Psoas muscle (tissue), 8 donors: Measurements from ENCODE around the gene MAMSTR. TPM values are rescaled to one million over a fixed set of nuclear protein-coding genes. Genes with fewer than 3 reads are reported as not detected.
"Not testable (repeated sequence)": the region's sequence is repeated elsewhere in the genome, so short reads cannot be mapped to it uniquely, and the experiment has no call there.

ENCODE experiments used
- ATAC-seq, 4 donors: fragments of 200-7000 bp; cut with Tn5 transposase; one replicate each; pipeline ENCODE4 v1.9.1; 2020; ENCODE audit warnings: moderate library complexity in 3 of 4, mild to moderate bottlenecking in 2 of 4
- DNase-seq, 2 donors: peaks; one replicate each; pipeline ENCODE4 v3.0.0-alpha.2; 2020
- H3K27ac ChIP-seq: fragments of 200-600 bp; one replicate; pipeline ENCODE4 v1.8.0; 2022
- H3K27me3 ChIP-seq, 3 donors: fragments of 200-600 bp in 1 of 3; one replicate each; pipeline versions ENCODE4 v1.6.1 to v1.8.0; 2013 to 2022; ENCODE audit warnings: low read length in 2 of 3, mild to moderate bottlenecking in 2 of 3, moderate library complexity in 1 of 3; ENCODE audit not compliant: insufficient read depth in 3 of 3
- H3K36me3 ChIP-seq, 2 donors: fragments of 200-600 bp in 1 of 2; one replicate each; pipeline versions ENCODE4 v1.6.1 to v1.8.0; 2013 to 2022; ENCODE audit warnings: low read depth in 1 of 2, mild to moderate bottlenecking in 1 of 2, moderate library complexity in 1 of 2; ENCODE audit not compliant: insufficient read depth in 1 of 2
- H3K4me1 ChIP-seq: fragments of 200-600 bp; one replicate; pipeline ENCODE4 v1.8.0; 2022
- H3K4me3 ChIP-seq: fragments of 200-600 bp; one replicate; pipeline ENCODE4 v1.8.0; 2022; ENCODE audit warnings: mild to moderate bottlenecking
- H3K9me3 ChIP-seq: fragments of 200-600 bp; one replicate; pipeline ENCODE4 v1.8.0; 2022
- CTCF ChIP-seq: fragments of 200-600 bp; IDR thresholded peaks from one replicate; pipeline ENCODE4 v1.8.0; 2022; ENCODE audit warnings: antibody characterized with exemption
- WGBS, 3 donors: extraction: QIAGEN DNeasy Blood & Tissue Kit; methylation state at CpG; one replicate each; pipeline versions ENCODE4 v1.1.6 to v1.1.7; 2013; 5-methylcytosine and 5-hydroxymethylcytosine counted together
- intact Hi-C, 2 donors: fragments of 100-400 bp; cut with DNase I; formaldehyde crosslinking; loops; one replicate each; pipeline versions ENCODE4 v1.11.0 to v1.14.2; 2022
- polyA plus RNA-seq, 3 donors: library from polyadenylated mRNA; stranded (reverse); fragments of 200-250 nt; gene quantifications; one replicate each; pipeline ENCODE4 v1.2.3, GENCODE V29; 2013
- total RNA-seq, 4 donors: library from RNA; stranded (reverse); fragmentation: NEBNext Ultra II Directional in 2 of 4; extraction: Animal tissue kit (Norgen Biotek cat#: 25700) in 2 of 4; gene quantifications; one replicate each; pipeline versions ENCODE4 v1.2.1 to v1.2.4, GENCODE V29; 2021 to 2023
- donor health status: healthy with polysubstance abuse.
- donor health status: DM: no; HTN: no; CAD: no; lungs with moderate emphysema.
- donor health status: Bipolar disorder and iron deficiency.
- donor health status: healthy.
- donor health status: DM: yes; HTN: yes; CAD: no.
- donor health status: DM: no; HTN: no; CAD: no.
- donor health status: DM: no; HTN: no; CAD: no.
- donor health status: DM: yes; HTN: yes; CAD: no.

MAMSTR gene
- total and polyA plus RNA-seq, 7 donors: 3.1 to 50.9 (median 10.5) TPM

DNA sequence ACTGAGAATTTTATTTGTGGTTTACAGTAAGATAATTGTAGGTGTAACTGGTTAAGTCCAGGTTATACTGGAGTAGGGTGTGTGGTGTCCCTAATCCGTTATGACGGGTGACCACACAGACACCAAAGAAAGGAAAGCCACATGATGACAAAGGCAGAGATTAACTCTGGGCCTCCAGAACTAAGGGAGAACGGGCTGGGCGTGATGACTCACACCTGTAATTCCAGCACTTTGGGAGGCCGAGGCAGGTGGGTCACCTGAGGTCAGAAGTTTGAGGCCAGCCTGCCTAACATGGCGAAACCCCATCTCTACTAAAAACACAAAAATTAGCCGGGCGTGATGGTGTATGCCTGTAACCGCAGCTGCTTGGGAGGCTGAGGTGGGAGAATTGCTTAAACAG lies 33.9 kb downstream of the MAMSTR start:
- TF ChIP-seq CTCF: no peak
- ATAC-seq (no peak), DNase-seq (no peak)
- H3K9me3 ChIP-seq: no peaks in the 10 kb centered on the region
- no peak overlapping the region for H3K27ac ChIP-seq
- no peaks in the 10 kb centered on the region for H3K4me1 ChIP-seq
- 83 to 87% (median 85%) methylated on average over 9 of the region's 9 CpGs for WGBS, 3 donors
- no peaks in the 10 kb centered on the region for H3K27me3 ChIP-seq
- intact Hi-C loops: no loop called here
- no peak overlapping the region for H3K4me3 ChIP-seq
- no peaks in the 10 kb centered on the region for H3K36me3 ChIP-seq

DNA sequence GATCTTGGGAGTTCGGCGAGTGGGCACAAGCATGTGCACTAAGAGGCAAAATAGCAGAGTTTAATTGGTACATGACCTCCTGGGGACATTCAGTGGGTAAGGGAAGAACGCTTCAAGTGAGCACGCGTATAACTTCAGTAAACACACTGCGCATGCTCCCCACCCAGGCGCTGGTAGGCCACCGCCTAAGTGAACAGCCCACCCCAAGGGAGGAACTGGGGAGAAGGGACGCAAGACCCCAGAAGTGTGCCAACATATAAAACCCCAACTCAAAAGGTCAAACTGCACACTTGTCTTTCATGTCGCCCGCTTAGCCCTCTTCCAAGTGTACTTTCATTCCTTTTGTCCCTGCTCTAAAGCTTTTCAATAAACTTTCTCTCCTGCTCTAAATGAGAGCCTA lies 36.2 kb downstream of the MAMSTR start:
- H3K36me3 ChIP-seq: no peaks in the 10 kb centered on the region
- no peaks in the 10 kb centered on the region for H3K4me1 ChIP-seq
- ATAC-seq: peak in 3 of 4 donors; percentile 45 to 82 (median 76)
- no peak for TF ChIP-seq CTCF
- H3K27me3 ChIP-seq: no peaks in the 10 kb centered on the region
- intact Hi-C loops: no loop called here
- WGBS, 3 donors: 33 to 60% (median 53%) methylated on average over 11 of the region's 11 CpGs
- no peaks in the 10 kb centered on the region for H3K9me3 ChIP-seq
- DNase-seq: peak; percentile 44 to 78
- H3K27ac ChIP-seq: no peak overlapping the region
- peak overlapping the region; percentile 40 for H3K4me3 ChIP-seq

GRCh38 chr19:48681127-48681470 lies 38.4 kb downstream of the MAMSTR start:
- H3K4me1 ChIP-seq: no peaks in the 10 kb centered on the region
- H3K9me3 ChIP-seq: no peaks in the 10 kb centered on the region
- H3K27ac ChIP-seq: no peak overlapping the region
- intact Hi-C loops: no loop called here
- no peak overlapping the region for H3K4me3 ChIP-seq
- WGBS, 3 donors: 77 to 83% (median 79%) methylated on average over 7 of the region's 7 CpGs
- H3K36me3 ChIP-seq: no peaks in the 10 kb centered on the region
- H3K27me3 ChIP-seq: no peaks in the 10 kb centered on the region
- peak in 2 of 4 donors; percentile 41 to 53 for ATAC-seq
- no peak for TF ChIP-seq CTCF
- DNase-seq: no peak

- no peak for TF ChIP-seq CTCF
- 90 to 91% (median 90%) methylated on average over 41 to 45 of the region's 45 CpGs for WGBS, 3 donors
- no peak overlapping the region for H3K4me3 ChIP-seq
- ATAC-seq: peak in 2 of 4 donors; percentile 11 to 13
- no peaks in the 10 kb centered on the region for H3K27me3 ChIP-seq
- intact Hi-C loops: no loop called here
- no peaks in the 10 kb centered on the region for H3K36me3 ChIP-seq
- DNase-seq: no peak
- H3K27ac ChIP-seq: no peak overlapping the region
- no peaks in the 10 kb centered on the region for H3K9me3 ChIP-seq
- peaks cover 2% of the 10 kb centered on the region for H3K4me1 ChIP-seq
These were observed 38.9 kb downstream of the MAMSTR start for GRCh38 chr19:48680436-48681126.

DNA sequence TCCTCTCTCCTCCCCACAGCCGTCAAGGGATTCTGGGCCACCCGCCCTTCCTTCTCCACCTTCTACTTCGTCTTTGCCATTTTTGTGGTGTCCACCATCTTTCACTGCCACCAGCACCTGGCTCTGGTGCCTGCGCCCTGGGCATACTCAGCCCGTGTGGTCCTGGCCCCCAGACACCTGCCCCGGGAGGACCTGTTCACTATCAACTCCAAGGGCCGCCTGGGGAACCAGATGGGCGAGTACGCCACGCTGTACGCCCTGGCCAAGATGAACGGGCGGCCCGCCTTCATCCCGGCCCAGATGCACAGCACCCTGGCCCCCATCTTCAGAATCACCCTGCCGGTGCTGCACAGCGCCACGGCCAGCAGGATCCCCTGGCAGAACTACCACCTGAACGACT lies 39.5 kb downstream of the MAMSTR start:
- H3K27me3 ChIP-seq, H3K27ac ChIP-seq, H3K4me3 ChIP-seq, DNase-seq, H3K9me3 ChIP-seq, intact Hi-C loops, ATAC-seq, H3K36me3 ChIP-seq, H3K4me1 ChIP-seq: not testable (repeated sequence)
- WGBS, 3 donors: 91 to 95% (median 92%) methylated on average over 15 to 19 of the region's 19 CpGs
